GM10266 (cell line): ENCODE measurements around the gene PRKAA1.
"Not testable (repeated sequence)": the region's sequence is repeated elsewhere in the genome, so short reads cannot be mapped to it uniquely, and the experiment has no call there.

Experiments used
- DNase-seq: peaks from one replicate; pipeline ENCODE4 v3.0.0; 2012; ENCODE audit errors: extremely low spot score
- TF ChIP-seq, protein P1 (sequence below): IDR thresholded peaks from 2 replicates; pipeline ENCODE4 v1.5.1; 2012; ENCODE audit warnings: mild to moderate bottlenecking, low read depth; ENCODE audit not compliant: control insufficient read depth, insufficient read depth; ENCODE audit errors: missing control alignments

The PRKAA1 gene

DNA sequence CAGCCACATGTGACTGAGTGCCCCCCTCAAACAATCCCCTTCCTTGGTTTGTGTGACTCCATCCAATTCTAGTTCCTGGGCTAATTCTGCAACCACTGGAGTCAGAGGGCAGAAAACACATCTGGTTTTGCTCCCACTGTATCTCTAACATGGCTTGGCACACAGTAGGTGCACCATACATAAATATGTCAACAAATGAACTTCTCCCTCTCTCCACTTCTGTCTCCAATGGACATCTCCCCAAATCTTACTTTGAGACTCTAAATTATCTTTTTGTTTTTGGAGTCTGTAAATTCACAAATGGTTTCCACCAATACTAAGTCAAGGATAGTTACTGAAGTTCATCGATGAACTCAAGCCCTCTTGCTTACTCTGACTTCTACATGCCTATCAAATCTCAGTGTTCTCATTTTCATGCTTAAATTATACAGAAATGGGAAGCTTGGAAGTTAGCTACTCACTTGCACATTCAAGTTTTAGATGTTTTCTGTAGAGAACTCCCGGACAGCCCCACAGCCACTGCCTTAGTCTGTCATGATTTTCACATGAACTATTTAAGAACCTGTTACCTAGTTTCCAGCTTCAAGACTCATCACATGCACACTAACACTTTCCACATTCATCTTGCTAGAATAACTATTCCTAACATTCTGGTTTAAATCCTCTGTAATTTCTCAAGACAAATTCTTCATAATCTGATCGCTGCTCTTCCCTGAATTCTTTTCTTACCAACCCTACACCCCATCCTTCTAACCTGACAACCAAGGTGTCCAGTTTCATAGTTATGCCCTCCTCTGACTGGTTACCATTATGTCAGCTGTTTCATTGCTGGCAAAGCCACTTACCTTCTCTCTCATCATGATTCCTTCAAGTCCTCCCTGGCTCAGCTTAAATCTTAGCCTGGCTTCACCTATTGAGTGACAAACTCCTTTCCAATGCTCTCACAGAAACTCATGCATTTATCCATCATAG is 30.8 kb upstream of the PRKAA1 start:
- no peak for DNase-seq
- TF ChIP-seq, protein P1, sequence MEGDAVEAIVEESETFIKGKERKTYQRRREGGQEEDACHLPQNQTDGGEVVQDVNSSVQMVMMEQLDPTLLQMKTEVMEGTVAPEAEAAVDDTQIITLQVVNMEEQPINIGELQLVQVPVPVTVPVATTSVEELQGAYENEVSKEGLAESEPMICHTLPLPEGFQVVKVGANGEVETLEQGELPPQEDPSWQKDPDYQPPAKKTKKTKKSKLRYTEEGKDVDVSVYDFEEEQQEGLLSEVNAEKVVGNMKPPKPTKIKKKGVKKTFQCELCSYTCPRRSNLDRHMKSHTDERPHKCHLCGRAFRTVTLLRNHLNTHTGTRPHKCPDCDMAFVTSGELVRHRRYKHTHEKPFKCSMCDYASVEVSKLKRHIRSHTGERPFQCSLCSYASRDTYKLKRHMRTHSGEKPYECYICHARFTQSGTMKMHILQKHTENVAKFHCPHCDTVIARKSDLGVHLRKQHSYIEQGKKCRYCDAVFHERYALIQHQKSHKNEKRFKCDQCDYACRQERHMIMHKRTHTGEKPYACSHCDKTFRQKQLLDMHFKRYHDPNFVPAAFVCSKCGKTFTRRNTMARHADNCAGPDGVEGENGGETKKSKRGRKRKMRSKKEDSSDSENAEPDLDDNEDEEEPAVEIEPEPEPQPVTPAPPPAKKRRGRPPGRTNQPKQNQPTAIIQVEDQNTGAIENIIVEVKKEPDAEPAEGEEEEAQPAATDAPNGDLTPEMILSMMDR = no peak

DNA sequence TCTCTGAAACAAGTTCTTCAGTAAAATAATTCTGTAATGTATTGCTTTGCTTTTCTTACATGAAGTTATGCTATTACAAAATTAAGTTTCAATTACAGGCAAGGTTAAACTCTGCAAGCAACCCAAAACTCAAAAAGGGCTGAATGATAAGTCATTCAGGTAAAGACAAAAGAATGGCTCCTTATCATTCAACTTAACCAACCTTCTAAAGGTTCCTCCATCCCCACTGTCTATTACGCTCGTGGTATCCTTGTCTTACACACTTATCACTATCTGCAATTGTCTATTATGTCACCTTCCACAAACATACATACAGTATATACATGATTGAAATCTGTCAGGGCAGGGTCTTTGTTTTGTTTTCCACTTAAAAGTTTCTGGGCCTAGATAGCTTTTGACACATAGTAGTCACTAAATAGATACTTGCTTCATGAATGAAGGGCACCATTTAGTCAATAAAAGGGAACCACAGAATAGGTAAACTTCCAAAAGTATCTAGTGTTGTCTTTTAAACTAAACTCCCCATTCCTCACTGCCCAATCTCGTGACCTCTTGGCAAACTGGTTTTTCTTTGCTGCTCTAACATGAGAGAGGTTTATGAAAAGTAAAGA is 30.0 kb upstream of the PRKAA1 start:
- TF ChIP-seq, protein P1 = no peak
- no peak for DNase-seq

DNA sequence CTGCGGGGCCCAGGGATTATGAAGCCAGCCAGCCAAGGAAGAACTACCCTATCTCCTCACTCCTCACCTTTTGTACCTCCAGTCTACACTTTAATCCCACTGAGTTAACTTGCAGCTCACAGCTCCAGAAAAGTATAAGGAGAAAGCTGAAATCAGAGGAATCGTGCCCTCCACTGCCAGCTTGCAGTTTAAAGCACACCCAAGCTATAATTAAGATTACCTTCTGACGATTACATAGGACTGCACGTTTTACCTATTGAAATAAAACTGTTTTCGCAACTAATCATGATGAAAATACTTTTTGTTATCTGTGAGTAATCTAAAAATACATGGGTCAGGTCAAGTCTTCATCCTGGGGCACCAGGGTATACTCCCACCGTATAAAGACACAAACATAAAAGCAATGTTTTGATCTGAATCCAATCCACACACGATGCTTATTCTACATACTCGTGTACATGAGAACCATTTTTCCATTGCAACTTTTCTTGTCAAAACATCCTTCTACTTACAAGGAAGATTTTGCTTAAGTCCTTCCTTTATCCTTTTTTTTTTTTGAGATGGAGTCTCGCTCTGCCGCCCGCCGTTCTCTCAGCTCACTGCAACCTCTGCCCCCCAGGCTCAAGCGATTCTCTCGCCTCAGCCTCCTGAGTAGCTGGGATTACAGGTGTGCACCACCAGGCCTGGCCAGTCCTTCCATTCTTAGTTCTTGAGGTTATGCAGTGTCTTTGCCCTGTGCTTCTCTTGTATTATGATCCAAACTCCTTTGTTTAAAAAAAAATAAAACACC is 29.2 kb upstream of the PRKAA1 start:
- DNase-seq = no peak
- TF ChIP-seq, protein P1 = no peak

GRCh38 chr5:40826489-40827187 is 28.5 kb upstream of the PRKAA1 start:
- TF ChIP-seq, protein P1 = no peak
- DNase-seq = no peak

DNA sequence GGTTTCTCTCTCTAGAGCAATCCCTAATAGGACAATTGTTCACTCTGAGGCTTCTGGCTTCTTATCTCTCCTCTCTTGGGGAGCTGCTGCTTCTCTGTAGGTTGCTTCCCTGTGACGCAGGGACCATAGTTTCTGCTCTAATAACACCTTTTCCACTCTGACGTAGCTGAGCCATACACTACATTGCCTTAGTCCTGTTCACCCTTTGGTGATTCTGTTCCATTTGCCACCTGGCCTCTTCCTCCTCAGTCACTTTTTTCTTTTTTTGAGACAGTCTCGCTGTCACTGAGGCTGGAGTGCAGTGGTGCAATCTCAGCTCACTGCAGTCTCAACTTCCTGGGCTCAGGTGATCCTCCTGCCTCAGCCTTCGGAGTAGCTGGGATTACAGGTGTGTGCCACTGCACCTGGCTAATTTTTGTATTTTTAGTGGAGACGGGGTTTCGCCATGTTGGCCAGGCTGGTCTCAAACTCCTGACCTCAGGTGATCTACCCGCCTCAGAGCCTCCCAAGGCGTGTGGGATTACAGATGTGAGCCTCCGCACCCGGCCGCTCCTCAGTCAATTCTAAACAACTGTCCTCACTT is 27.4 kb upstream of the PRKAA1 start:
- not testable (repeated sequence) for DNase-seq

DNA sequence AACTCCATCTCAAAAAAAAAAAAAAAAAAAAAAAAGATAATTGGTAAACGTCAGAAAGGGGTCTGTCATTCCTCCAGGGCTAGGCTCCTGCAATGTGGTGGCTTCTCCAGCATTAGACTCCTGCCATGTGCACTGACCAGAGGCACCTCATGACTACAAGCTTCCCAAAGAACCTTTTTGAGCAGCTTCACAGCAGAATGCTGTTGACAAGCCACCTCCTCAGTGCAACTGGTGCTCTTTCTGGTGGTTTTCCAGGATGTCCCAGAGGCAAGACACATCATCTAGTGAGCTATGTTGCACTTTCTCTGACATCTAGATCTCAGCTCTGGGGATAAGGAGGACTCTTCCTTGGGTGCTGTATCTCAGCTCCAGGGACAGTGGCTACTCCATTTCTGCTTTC is 25.3 kb upstream of the PRKAA1 start:
- no peak for DNase-seq
- TF ChIP-seq, protein P1 = no peak
